ENCODE measurements around the gene MYT1. TPM values are rescaled to one million over a fixed set of nuclear protein-coding genes. Genes with fewer than 3 reads are reported as not detected.

The MYT1 gene
- total and polyA plus RNA-seq, 7 donors = under 0.01 TPM; not detected in 6

- H3K4me3 ChIP-seq = no peak overlapping the region
- WGBS, 3 donors = 64 to 81% (median 70%) methylated on average over 4 of the region's 4 CpGs
- TF ChIP-seq, protein P1, sequence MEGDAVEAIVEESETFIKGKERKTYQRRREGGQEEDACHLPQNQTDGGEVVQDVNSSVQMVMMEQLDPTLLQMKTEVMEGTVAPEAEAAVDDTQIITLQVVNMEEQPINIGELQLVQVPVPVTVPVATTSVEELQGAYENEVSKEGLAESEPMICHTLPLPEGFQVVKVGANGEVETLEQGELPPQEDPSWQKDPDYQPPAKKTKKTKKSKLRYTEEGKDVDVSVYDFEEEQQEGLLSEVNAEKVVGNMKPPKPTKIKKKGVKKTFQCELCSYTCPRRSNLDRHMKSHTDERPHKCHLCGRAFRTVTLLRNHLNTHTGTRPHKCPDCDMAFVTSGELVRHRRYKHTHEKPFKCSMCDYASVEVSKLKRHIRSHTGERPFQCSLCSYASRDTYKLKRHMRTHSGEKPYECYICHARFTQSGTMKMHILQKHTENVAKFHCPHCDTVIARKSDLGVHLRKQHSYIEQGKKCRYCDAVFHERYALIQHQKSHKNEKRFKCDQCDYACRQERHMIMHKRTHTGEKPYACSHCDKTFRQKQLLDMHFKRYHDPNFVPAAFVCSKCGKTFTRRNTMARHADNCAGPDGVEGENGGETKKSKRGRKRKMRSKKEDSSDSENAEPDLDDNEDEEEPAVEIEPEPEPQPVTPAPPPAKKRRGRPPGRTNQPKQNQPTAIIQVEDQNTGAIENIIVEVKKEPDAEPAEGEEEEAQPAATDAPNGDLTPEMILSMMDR (IDR thresholded peaks at IDR 0.05) = no peak
- peaks cover 0 to 17% of the 10 kb centered on the region in 2 donors for H3K36me3 ChIP-seq (ENCODE audit: insufficient read depth in 1 of 2, low read depth in 1 of 2)
- H3K27me3 ChIP-seq (ENCODE audit: insufficient read depth in 3 of 3, low read length in 2 of 3) = no peaks in the 10 kb centered on the region
- intact Hi-C loops (cut with DNase I) = no loop called here
- H3K27ac ChIP-seq = no peak overlapping the region
- DNase-seq = no peak
- H3K9me3 ChIP-seq = no peaks in the 10 kb centered on the region
- peaks cover 84% of the 10 kb centered on the region for H3K4me1 ChIP-seq
- no peak for ATAC-seq
Observed at GRCh38 chr20:64264091-64264490, 99.8 kb downstream of the MYT1 start.

GRCh38 chr20:64265201-64265600 lies 100.9 kb downstream of the MYT1 start:
- ATAC-seq (peak in 1 of 4 donors; percentile 7), DNase-seq (no peak)
- Histone ChIP-seq H3K36me3 (ENCODE audit: insufficient read depth in 1 of 2, low read depth in 1 of 2) (peaks cover 0 to 17% of the 10 kb centered on the region in 2 donors), H3K4me1 (peaks cover 74% of the 10 kb centered on the region), H3K4me3 (no peak overlapping the region), H3K27me3 (ENCODE audit: insufficient read depth in 3 of 3, low read length in 2 of 3) (no peaks in the 10 kb centered on the region), H3K27ac (peak overlapping the region; percentile 70), H3K9me3 (no peaks in the 10 kb centered on the region)
- WGBS, 3 donors = 21 to 36% (median 23%) methylated on average over 5 of the region's 5 CpGs
- intact Hi-C loops (cut with DNase I) = no loop called here
- TF ChIP-seq, protein P1 (IDR thresholded peaks at IDR 0.05) = no peak

DNA sequence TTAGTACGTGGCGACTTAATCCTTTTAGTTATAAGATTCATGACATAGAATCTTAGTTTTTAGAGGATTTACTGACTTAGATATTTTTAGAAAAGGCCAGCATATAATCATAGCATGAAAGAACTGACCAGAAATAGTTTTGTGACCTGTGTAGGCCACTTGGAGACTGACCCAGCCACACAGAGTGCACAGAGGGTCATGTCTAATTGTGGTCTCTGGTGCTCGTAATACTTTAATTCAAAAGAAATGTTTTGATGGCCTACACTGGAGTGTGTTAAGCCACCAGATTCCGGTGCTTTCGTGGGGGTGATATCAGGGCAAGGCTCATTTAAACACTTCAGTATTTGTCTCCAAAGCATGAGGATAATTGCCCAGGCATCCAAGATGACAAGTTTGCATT lies 102.7 kb downstream of the MYT1 start:
- H3K4me3 ChIP-seq = peak overlapping the region; percentile 19
- intact Hi-C loops (cut with DNase I) = no loop called here
- TF ChIP-seq, protein P1 (IDR thresholded peaks at IDR 0.05) = no peak
- ATAC-seq = peak in 3 of 4 donors; percentile 81 to 88 (median 83)
- no peaks in the 10 kb centered on the region for H3K27me3 ChIP-seq (ENCODE audit: insufficient read depth in 3 of 3, low read length in 2 of 3)
- no peaks in the 10 kb centered on the region for H3K9me3 ChIP-seq
- 28 to 40% (median 28%) methylated on average over 5 of the region's 5 CpGs for WGBS, 3 donors
- no peak for DNase-seq
- H3K27ac ChIP-seq = peak overlapping the region; percentile 70
- H3K4me1 ChIP-seq = peaks cover 59% of the 10 kb centered on the region
- peaks cover 0 to 17% of the 10 kb centered on the region in 2 donors for H3K36me3 ChIP-seq (ENCODE audit: insufficient read depth in 1 of 2, low read depth in 1 of 2)

DNA sequence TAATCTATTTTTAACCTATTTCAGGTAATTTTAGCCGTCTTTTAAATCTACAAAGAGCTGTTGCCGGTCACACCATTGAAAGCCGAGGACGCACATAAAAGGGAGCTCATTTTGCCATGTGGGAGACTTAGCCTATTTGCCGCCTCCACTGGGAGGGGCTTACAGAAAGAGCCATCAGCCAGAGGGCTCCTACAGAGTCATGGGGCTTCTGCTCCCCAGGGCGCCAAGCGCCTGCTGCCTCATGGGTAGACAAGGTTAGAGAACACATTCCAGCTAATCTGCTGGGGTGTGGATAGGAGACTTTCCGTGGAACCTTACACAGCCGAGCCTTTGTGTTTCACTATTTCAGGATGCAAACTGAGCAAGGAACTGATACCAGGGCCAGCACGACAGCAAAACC lies 103.9 kb downstream of the MYT1 start:
- Histone ChIP-seq H3K4me3 (no peak overlapping the region), H3K9me3 (no peaks in the 10 kb centered on the region), H3K4me1 (peaks cover 47% of the 10 kb centered on the region), H3K36me3 (ENCODE audit: insufficient read depth in 1 of 2, low read depth in 1 of 2) (peaks cover 0 to 25% of the 10 kb centered on the region in 2 donors), H3K27ac (peak overlapping the region; percentile 70), H3K27me3 (ENCODE audit: insufficient read depth in 3 of 3, low read length in 2 of 3) (no peaks in the 10 kb centered on the region)
- ATAC-seq (peak in 1 of 4 donors; percentile 40), DNase-seq (no peak)
- TF ChIP-seq, protein P1 (IDR thresholded peaks at IDR 0.05) = no peak
- WGBS, 3 donors = 75 to 91% (median 79%) methylated on average over 10 of the region's 10 CpGs
- intact Hi-C loops (cut with DNase I) = no loop called here
